COLO668 (cell line): ENCODE results near the gene ADRA2A.

Experiments used
- DNase-seq: peaks from one replicate; lab custom pipeline; 2025; ENCODE audit not compliant: unreplicated experiment; lab: John Stamatoyannopoulos, UW

Gene ADRA2A

GRCh38 chr10:111076682-111077478 is at the start of gene ADRA2A:
TSS of gene ADRA2A (plus strand) at chr10:111077029. CDS start at chr10:111077997, 968 bp downstream.
- DNase-seq: peak; percentile 60

- DNase-seq: no peak
Observed at GRCh38 chr10:111030042-111030750, 46.6 kb upstream of the ADRA2A start.

GRCh38 chr10:111034598-111035310 is 42.1 kb upstream of the ADRA2A start:
- no peak for DNase-seq

- DNase-seq: no peak
Observed at GRCh38 chr10:111035542-111035941, 41.3 kb upstream of the ADRA2A start.

- DNase-seq: no peak
Observed at GRCh38 chr10:111037858-111038257, 39.0 kb upstream of the ADRA2A start.

GRCh38 chr10:111039522-111039921 is 37.3 kb upstream of the ADRA2A start:
- DNase-seq: no peak

- no peak for DNase-seq
Observed at GRCh38 chr10:111057006-111057405, 19.8 kb upstream of the ADRA2A start.

- DNase-seq: no peak
Observed at GRCh38 chr10:111063471-111063870, 13.4 kb upstream of the ADRA2A start.

- no peak for DNase-seq
Observed at GRCh38 chr10:111072232-111072631, 4.6 kb upstream of the ADRA2A start.

GRCh38 chr10:111075577-111076185 is 1.1 kb upstream of the ADRA2A start:
- DNase-seq: no peak

- peak; percentile 64 for DNase-seq
Observed at GRCh38 chr10:111076191-111076681, 593 bp upstream of the ADRA2A start.

GRCh38 chr10:111077479-111077784 is 603 bp downstream of the ADRA2A start:
- DNase-seq: no peak

- DNase-seq: peak; percentile 61
Observed at GRCh38 chr10:111077785-111078504, 1.1 kb downstream of the ADRA2A start.

GRCh38 chr10:111078505-111079185 is 1.8 kb downstream of the ADRA2A start:
- no peak for DNase-seq

- no peak for DNase-seq
Observed at GRCh38 chr10:111079241-111079760, 2.5 kb downstream of the ADRA2A start.

GRCh38 chr10:111079781-111080180 is 3.0 kb downstream of the ADRA2A start:
- DNase-seq: no peak

GRCh38 chr10:111080224-111080623 is 3.4 kb downstream of the ADRA2A start:
- DNase-seq: no peak

- DNase-seq: no peak
Observed at GRCh38 chr10:111081595-111081994, 4.8 kb downstream of the ADRA2A start.

GRCh38 chr10:111082102-111082975 is 5.5 kb downstream of the ADRA2A start:
- DNase-seq: no peak
